SKM-1 treated with dmso at 0.1 percent for 144 hours (cell line): Measurements from ENCODE around the gene ARVCF.

Experiments used
- DNase-seq: peaks from one replicate; lab custom pipeline; 2025; ENCODE audit not compliant: unreplicated experiment; lab: John Stamatoyannopoulos, UW

ARVCF gene

DNA sequence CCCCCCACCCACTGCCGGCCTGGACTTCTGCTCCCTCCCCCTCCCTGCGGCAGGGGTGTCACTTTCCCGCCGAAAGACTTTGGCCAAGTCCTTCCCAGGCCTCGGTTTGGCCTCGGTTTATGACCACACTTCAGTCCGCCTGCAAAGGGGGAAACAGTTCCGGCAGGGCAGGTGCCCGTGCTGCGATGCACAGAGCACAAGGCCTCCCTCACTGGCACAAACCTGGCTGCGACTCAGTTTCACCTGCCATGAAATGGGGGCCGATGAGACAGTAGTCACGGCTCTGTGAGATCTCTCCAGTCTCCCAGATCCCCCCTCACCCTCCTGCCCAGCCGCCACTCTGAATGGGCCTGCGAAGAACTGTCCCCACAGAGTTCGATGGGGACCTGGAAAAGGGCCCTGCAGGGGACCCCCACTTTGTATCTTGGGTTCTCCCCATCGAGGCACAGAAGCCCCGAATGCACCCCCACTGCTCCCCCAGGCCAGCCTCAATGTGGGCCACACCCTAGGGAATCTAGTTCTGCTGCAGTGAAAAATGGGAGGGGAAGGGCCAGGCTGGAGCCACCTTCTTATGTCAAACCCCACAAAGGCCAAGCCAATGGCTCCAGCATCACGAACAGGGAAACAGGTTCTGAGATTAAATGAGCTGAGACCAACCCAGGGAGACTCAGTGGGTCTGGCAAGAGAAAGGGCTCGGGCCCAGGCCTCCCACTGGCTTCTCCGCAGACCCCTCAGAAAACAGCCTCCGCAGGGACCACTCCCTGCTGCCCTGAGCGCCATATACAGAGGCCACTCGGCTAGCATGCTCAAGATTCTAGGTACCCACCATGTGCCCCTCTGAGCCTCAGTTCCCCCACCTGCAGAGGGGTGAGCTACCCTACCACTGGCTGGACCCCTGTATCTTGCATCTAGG is 29.0 kb downstream of the ARVCF start:
- no peak for DNase-seq

- peak; percentile 22 for DNase-seq
Measured at GRCh38 chr22:19986410-19987341, 29.9 kb downstream of the ARVCF start.

DNA sequence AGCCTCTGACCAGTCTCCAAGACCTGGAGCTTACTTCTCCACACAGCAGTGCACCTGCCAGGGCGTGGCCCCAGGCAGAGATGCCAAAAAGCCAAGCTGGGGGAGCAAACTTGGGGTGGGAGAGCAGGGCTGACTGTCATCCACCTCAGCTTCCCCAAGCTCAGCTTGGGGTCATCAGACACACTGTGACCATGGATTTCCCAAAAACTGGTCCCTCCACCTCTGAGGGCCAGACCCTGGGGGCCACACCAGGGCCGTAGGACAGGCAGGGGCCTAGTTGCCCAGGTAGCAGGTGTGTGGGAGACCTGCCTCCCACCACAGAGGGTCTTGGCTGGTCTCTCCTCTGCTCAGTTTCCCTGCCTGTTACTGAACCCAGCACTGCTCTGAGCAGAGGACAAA is 30.6 kb downstream of the ARVCF start:
- DNase-seq = no peak

DNA sequence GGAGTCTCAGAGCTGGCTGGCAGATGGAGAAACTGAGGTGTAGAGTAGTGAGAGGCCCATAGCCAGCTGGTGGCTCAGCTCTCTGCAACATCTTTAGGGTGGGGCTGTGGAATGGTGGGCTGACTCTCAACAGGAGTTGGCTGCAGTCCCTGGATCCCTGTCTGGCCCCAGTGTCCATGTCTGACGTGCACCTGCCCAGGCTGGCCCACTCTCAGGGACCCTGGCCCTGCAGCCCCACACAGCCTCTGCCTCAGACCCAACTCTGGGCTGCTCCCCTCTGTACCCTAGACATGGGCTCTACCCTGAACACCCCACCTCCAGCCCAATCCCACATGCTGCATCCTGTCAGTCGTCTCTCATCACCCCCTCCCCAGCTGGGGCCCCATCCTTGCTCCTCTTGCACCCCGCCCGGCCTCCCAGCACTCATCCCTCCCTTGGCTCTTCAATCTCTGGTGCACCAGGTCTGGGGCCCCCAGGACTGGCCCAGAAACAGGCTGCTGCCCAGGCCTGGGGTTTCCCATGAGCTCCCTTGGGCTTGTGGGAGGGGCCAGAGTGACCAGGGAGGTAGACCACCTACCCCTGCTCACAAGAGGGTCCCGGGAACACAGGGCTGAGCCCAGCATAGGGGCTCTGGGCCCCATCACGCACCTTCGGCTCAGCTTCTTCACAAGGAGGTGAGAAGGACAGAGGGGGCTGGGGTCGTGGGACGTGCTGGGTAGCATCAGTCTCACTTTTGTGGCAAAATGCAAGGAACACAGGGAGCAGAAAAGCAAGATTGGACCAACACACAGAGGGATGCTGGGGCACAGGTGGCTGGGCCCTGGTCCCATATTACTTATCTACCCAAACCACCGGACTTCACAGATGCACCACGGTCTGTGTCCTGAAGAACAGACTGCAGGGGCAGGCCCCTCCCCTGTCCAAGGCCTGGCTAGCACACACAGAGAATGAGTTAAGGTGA is 31.5 kb downstream of the ARVCF start:
- no peak for DNase-seq

DNA sequence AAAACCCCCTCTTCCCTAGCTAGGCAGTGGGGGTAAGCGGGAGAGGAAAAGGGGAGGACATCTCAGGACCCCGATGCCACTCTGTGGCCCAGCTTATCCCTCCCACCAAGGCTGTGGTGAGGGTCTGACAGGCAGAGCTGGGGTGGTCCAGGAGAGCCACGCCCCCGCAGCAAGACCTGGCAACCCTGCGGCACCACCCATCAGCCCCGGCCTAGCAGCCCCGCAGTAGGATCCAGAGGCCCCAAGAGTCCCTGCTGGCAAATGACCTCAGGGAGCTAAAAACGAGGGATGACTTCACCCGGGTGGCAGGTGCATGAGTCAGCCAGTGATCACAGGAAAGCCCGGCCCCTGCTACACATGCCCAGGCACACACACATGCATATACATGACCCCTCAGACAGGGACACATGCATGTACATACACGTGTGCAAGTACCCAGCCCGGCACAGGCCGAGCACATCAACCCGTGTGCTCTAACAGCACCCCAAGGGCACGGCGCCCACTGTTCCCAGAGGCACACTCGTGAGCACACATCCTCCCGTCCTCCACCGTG is 32.3 kb downstream of the ARVCF start:
- no peak for DNase-seq

DNA sequence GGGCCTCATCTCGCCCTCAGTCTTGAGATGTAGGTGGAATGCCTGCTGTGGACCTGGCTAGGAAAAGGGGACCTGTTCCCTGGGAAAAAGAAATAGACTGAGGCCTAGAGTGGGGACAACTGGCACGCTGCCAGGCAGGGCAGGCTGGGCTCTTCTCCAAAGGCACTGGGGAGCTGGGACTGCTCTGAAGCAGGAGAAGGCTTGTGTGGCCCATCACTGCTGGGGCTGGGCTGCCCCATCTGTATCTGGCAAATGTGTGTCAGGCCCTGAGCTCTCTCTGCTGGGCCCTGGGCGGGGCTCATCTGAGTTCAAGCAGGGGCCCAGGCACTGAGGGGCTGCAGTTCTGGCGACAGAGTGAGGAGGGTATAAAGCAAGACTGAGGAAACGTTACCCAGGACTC is 32.9 kb downstream of the ARVCF start:
- no peak for DNase-seq

DNA sequence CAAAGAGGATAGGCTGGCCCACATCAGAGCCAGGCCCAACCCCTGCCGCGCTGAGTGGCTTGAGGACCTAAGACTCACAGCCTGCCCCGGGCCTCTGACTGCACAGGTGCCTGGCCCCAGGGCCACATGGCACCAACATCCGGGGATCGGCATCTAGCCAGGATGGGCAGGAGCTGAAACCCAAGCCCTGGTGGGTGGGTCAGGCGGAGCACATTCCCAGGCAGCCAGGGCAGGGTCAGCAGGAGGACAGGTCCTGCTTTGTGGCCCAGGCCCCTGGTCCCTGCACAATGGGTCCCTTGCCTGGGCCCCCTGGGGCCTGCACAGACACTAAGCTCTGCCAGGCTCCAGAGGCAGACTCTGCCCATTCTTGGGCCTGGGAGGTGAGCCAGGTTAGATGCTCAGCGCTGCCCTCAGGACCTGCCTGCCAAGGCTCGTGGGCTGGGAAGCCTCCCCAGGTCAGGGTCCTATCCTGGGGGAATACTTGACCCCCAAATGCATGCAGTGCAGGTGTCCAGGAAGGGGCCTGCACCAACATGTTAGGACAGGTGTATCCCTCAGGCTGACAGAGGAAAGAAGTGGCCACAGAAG is 33.5 kb downstream of the ARVCF start:
- no peak for DNase-seq

DNA sequence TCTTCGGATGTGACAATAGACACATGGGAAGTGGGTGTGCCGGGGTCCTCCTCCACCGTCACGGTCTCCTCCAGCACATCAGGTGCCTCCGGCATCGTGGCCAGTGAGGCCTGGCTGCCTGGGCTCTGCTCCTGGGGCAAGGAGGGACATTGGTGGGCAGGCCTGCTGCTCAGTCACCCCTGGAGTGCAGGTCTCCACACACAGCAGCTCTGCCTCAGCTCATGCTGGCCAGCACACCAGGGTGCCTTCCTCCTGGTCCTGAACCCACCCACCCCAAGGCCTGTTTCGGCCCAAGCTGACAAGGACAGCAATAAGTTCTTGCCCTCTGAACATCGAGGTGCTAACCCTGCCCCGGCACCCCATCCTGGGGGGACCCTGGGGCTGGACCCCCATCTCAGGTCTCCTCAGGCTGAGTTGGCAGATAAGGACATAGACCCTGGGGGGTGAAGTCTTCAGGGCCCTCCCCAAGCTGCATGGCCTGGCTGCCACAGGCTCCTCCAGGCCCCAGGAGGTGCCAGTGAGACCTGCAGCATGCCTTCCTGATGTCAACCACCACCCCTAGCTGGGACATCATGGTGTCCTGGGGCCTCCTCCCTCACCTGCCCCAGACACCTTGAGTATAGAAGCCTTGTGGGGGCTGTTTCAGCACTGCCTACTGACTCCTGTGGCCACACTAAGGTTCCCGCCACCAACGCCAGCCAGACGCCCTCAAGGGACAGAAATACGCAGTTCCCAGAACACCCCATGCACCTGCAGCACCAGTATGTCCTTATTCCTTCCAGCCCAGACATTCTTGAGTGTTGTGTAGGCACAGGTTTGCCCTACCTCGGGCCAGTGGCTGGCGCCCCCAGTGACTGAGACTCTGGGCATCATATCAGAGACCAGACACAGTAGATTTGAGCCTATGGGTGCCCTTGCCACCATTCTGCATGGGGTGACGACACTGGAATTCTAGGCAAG is 34.4 kb downstream of the ARVCF start:
- no peak for DNase-seq

DNA sequence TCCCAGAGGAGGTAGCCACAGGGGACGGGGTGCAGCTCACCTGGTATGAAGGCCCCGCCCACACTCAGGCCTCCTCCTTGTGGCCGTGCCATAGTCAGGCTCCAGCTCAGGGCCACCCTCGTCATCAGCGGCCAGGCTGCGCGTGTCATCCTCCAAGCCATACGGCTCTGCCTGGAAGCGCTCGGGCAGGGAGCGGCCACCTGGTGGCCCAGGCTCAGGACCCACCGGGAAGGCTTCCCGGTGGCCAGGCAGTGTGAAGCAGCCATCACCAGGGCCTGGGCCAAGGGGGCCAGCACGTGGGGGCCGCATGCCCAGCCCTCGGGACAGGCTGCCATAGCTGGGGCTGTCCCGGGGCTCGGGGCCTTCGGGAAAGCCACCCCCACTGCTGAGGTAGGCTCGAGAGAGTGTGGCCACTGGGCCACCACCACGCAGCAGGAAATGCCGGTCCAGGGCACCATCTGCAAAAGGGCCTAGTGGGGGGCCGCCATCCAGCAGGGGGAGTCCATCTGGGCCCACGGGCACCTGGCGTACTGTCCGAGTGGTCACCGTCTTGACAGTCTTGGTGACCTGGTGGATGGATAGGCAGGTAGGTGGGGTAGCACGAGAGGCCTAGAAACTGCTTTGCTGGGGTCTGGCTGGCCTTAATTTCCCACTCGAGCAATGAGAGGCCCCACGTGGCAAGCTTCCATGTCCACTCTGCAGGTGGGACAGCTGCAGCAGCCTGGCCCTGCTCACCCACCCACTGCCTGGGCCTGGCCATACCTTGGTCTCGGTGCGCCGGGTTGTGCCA is 35.3 kb downstream of the ARVCF start:
- DNase-seq = no peak

- DNase-seq = no peak
Measured at GRCh38 chr22:19980766-19981165, 35.9 kb downstream of the ARVCF start.

DNA sequence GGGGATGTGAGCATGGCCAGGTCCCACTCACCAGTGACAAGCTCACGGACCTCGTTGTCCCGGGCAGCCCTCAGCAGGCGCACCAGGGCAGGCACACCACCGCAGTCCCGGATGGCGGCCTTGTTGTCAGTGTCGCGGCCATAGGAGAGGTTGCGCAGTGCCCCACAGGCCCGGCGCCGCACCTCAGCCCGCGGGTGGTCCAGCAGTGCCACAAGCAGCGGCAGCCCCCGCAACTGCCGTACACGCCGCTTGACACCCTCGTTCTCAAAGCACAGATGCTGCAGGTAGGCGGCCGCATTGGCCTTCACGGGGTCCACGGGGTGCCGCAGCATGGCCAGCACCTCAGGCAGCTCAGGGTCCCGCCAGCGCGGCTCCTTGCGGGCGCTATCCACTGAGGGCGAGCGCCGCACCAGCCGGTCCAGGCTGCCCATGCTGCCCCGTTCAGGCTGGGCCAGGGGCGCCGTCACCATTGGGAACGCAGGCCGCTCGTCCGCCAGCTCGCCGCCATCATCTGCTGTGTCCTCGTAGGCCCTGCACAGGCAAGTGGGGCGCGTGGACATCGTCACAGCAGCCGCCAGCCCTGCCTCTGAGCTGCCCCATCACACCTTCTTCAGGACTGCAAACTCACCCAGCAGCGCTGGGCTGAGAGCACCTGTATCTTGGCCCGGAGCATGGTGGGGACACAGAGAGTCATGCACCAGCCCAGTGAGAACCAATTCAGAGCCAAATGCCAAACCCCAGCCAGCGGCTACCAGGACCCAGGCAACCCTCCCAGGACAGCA is 36.7 kb downstream of the ARVCF start:
- no peak for DNase-seq

- no peak for DNase-seq
Measured at GRCh38 chr22:19978748-19979147, 37.9 kb downstream of the ARVCF start.

DNA sequence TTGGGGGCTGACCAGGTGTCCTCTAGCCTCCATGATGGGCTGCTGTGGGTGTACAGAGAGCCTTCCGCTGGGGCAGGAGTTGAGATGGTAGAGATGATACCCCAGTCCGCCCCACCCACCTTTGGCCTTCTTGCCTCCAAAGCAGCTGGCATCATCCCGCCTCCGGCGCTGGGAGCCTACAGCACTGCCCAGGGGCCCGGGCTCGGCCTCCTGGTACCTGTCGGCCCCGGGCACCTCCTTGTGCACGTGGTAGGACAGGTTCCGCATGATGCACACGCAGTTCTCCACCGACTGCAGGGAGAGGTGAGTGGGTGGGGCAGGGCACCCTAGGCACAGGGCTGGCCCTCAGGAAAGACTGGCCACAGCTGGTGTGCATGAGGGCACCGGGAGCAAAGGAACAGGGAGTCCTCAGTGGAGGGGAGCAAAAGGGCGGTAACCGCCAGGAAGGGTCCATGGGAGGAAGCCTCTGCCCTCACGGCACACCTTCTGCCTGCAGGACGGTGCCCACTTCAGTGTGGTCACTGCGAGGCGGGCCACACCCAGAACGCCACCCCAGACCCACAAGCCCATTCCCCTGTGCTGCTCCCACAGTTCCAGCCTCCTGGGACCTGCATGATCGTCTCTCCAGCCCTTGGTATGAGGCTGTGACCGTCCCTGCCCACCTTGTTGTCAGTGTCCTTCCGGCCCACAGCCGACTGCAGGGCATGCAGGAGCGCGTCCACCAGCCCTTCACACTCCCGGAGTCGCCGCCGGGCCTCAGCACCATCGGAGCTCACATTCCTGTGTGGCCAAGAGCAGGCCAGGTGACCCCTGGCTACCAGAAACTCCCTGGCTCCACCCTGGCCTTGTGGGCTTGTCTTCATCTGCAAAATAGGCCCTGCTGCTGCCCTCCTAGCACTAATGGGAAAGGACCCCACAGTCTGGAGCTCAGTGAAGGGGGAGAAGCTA is 39.1 kb downstream of the ARVCF start:
- DNase-seq = no peak

DNA sequence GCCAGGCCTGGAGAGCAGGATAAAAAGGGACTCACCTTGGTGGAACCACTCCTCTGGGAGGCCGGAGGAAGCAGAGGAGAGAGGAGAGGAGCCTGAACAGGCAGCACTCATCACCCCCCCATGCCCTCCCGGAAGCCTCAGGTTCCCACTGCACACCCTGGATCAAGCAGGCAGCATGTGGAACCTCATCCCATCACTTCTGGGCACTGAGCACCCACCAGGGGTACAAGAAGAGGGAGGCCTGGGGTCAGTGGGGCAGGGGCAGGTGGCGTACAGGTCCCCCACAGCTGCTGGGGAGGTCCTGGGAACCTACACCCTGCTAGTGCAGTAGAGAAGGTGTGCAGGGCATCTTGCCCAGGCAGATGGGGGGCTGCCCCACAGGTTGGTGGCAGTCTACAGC is 40.0 kb downstream of the ARVCF start:
- DNase-seq = no peak

DNA sequence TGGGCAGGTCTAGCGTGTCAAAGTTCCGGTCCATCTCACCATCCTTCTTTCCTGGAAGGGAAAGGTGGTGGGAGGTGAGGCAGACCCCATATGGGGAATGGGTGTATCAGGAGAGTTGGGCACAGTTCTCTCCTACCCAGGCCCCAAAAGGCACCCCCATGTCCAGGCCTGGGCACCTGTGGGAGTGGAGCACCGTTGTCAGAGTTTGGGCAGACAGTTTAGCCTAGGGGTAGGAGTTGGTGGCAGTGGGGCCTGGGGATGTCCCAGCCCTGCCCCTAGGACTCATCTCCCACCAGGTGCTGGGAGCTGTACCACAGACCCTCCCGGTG is 41.0 kb downstream of the ARVCF start:
- no peak for DNase-seq

DNA sequence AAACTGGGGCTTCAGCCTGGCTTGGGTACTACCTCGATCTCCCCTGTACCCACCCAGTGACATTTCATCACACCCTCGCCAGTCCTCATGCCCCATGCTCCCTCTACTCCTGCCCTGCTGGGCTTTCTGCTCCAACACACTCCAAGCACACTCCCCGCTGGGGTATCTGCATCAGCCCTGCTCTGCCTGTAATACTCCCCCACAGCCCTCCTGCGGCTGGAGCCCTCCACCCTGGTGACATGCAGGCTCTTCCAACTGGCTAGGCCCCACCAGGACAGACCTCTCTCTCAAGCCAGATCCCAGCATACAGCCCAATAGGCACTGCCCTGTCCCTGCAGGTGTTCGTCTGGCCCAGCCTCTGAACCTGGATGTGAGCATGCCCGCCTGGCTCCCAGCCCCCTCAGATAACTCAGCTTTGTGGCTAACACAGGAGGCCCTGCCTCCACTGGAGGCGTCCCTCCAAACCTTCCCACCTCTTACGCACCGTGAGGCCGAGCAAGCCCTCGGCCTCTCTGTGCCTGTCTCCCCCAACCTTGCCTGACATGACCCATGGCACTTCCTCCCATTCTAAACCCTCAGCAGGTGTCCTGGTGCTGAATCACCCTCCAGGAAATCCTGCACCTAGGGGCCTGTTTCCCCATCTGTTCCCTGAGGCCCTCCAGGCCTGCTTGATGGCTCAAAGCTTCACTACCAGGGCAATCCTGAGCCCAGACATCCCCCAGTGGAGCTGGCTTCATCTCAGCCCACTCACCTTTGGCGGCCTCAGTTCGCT is 41.5 kb downstream of the ARVCF start:
- DNase-seq = no peak
